Measurements from ENCODE around the gene PLAGL2.
"Not testable (repeated sequence)": the region's sequence is repeated elsewhere in the genome, so short reads cannot be mapped to it uniquely, and the experiment has no call there.

Gene PLAGL2

DNA sequence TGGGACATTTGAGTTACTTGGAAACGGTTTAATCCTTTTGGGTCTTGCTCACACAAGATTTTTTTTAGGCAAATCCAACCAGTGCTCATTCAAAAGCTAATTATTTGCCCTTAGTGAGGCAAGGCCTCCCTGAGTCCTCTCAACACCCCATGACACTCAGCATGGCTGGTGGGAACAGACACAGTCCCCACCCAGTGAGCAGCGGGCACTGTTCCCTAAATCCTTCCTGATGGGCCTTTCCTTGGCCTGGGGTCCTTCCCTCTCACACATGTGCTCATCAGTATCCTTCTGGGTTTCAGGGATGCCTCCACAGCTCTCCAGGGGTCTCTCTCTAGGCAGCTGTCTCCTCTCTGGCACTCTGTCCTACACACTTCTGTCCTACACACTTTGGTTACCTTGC is 28.0 kb downstream of the PLAGL2 start:
- no peak for DNase-seq

DNA sequence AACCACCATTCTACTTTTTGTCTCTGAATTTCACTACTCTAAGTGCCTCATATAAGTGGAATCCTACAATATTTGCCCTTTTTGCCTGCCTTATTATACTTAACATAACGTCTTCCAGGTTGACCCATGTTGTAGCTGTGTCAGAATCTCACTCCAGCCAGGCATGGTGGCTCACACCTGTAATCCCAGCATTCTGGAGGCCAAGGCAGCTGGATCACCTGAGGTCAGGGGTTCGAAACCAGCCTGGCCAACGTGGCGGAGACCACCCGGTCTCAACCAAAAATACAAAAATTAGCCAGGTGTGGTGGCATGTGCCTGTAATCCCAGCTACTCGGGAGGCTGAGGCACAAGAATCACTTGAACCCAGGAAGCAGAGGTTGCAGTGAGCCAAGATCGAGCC is 29.8 kb downstream of the PLAGL2 start:
- not testable (repeated sequence) for DNase-seq

DNA sequence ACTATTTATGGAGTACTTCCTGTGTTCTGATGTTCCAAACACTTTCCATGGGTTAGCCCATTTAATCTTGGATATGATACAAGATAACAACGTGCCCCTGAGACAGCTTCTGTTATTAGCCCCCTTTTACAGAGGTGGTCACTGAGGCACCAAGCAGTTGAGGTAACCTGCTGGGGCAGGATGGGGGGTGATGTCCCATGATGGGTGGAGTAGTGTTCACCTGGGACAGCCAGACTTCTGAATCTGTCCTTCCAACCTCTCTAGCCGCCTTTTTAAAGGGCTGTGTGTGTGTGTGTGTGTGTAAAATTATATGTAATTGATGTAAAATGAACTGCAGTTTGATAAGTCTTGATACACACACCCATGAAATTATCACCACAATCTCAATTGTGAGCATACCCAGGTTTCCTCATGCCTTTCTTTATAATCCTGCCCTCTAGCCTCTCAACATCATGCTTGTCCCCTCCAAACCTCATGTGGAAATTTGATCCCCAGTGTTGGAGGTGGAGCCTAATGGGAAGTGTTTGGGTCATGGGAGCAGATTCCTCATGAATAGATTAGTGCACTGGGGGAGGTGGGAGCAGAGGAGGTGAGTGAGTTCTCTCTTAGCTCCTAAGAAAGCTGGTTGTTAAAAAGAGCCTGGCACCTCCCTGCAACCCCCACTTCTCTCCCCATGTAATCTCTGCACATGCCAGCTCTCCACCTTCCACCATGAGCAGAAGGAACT is 39.2 kb downstream of the PLAGL2 start:
- DNase-seq: no peak

DNA sequence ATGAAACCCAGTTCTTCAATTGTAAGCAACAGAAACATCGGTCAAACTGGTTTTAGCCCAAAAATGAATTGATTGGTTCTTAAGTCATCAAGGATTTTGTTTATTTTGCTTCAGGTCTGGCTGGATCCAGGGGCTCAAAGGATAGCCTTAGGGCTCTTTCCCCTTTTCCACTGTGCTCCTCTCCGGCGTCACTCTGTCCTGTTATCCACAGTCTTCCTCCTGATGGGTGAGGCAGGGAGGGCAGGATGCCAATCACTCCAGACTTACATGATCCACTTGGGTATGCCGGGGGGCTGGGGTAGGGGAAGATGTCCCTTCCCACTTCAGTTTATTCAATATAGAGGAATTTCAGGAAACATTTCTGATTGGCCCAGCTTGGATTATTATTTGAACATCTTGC is 40.0 kb downstream of the PLAGL2 start:
- DNase-seq: no peak

DNA sequence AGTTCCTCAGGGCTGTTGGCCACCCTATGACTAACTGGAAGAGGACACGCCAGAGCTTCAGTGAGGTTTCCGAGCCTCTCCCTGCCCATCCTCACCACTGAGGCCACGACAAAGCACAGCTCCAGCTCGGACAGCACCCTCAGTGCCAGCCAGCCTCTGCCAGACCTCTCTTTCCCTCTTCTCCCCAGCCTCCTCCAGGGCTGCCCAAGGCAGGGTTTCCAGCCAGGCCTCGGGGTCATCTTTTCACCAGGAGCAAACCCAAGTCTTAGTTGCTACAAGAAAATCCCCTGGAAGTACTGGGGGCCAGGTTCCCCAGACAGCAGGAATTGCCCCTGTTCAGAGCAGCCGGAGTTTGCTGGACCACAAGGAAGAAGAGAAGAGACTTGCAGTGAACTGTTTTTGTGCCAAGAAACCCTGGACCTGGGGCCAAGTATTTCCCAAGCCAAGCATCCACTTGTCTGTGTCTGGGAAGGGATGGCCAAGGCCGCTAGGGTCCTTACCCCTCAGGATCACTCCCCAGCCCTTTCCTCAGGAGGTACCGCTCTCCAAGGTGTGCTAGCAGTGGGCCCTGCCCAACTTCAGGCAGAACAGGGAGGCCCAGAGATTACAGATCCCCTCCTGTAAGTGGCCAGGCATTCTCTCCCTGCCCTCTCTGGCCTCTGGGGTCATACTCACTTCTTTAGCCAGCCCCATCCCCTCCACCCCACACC is 41.6 kb downstream of the PLAGL2 start:
- DNase-seq: no peak

DNA sequence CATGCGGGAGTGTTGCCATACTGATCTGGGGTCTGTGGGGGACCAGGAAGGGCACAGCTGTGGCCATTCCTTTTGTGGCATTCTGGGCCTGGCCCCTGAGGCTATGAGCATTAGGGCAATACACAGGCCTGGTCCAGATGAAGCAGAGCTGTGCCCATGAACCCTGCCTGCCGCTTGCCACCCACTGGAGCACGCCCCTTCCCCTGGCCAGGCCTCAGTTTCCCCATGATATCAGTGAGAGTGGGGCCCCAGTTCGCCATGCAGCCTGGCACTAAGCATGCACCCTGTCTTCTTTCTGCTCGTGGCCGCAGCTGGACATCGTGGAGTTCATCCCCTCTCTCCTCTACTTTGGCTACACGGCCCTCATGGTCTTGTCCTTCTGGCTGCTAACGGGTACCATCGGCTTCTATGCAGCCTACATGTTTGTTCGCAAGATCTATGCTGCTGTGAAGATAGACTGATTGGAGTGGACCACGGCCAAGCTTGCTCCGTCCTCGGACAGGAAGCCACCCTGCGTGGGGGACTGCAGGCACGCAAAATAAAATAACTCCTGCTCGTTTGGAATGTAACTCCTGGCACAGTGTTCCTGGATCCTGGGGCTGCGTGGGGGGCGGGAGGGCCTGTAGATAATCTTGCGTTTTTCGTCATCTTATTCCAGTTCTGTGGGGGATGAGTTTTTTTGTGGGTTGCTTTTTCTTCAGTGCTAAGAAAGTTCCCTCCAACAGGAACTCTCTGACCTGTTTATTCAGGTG is 42.4 kb downstream of the PLAGL2 start:
- no peak for DNase-seq

DNA sequence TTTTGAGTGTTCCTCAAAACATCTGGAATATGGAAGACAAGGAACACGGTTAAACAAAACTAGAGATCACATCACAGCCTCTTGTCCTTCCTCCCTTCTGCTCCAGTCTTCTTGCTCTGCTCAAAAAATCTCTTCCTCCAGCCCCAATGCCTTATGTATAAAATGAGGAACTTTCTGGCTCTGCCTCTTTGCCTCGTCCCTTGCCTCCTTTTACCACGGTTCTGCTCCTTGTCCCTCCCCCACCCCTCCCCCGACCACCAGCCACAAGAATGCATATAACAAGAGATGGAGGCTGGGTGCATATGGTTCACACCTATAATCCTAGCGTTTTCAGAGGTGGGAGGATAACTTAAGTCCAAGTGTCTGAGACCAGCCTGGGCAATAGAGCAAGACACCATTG is 43.6 kb downstream of the PLAGL2 start:
- no peak for DNase-seq

DNA sequence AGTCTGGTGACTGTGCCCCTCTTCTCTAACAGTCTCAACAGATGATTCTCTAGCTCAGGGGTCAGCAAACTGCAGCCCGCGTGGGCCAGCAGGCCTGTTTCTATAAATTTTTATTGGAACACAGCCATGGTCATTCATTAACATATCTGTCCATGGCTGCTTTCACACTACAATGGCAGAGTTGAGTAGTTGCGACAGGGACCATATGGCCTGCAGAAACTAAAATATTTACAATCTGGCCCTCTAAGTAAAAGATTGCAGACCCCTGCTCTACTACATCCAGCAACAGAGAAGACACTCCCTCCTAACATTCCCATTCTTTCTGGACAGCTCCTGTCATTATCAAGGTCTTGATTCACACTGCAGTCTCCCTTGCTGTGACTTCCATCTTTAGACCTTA is 45.2 kb downstream of the PLAGL2 start:
- no peak for DNase-seq

DNA sequence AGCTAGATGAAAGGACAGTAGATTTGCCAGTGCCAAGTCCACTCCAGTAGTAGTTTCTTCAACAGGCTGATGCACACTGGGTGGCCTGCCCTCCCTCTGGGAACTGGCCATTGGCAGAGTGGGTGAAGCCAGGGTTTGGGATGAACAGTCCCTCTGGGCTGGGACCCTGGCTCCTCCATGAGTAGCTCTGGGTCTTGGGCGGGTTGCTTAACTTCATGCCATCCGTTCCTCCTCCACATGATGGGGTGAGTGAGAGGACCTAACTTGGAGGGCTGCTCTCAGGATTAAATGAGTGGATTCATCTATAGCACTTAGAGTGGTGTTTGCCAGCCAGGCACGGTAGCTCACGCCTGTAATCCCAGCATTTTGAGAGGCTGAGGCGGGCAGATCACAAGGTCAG is 47.2 kb downstream of the PLAGL2 start:
- no peak for DNase-seq

DNA sequence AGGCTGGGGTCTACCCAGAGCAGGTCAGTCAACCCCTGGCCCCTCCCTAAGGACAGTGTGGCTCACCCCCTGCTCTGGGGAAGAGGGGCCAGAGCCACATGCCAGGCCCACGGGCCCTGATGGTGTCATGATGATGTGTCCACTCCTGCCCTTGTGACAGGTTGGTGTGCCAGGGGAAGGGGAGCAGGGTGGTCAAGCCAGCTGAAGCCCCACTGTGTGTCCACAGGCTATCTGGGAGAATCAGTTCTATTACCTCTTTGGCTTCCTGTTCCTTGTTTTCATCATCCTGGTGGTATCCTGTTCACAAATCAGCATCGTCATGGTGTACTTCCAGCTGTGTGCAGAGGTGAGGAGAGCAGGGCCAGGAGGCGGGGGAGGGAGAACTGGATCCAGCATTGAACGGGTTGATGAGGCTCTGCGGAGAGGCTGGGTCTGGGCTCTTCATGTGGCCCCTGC is 47.7 kb downstream of the PLAGL2 start:
- no peak for DNase-seq

DNA sequence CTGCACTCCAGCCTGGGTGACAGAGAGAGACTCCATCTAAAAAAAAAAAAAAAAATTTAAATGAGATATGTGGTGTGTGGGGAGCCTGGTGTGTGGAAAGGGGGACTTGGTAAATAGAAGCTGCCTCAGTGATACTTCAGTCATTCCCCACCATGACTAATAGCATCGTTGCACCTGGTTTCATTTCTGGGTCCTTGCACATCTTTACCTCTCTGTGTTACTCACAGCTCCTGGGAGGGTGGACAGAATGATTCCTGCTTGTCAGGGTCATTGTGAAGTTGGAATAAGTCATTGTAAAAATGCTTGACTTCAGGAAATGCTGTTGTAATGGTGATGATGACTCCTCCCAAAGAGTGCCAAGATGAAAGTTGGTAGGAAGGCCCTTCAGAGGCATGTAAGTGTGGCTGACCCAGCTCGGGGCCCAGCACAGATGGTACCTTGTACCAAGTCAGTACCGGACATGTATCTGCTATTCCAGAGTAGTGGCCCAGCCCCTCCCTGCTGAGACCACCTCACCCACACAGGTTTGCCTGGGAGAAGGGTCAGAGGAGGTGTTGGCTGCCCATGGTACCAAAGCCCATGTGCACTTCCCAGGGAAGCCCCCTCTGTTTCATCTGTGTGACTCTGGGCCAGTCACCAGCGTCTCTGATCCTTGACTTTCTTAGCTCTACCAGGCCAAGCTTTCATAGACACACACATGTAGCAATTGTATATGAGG is 48.4 kb downstream of the PLAGL2 start:
- DNase-seq: no peak

DNA sequence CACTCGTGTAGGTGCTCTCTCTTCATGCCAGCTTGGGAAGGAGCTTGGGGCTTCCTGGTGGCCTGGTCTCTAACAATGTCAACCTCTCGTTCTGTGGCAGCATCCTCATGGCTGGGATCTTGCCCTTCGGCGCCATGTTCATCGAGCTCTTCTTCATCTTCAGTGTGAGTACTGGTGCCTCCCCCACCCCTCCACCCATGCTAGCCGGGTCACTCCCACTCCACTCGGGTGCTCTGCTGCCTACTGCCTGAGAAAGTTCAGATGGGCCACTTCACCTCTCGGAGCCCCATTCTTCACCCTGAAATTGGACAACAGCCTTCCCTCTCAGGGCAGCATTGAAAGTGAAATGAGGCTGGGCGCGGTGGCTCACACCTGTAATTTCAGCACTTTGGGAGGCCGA is 49.2 kb downstream of the PLAGL2 start:
- no peak for DNase-seq

DNA sequence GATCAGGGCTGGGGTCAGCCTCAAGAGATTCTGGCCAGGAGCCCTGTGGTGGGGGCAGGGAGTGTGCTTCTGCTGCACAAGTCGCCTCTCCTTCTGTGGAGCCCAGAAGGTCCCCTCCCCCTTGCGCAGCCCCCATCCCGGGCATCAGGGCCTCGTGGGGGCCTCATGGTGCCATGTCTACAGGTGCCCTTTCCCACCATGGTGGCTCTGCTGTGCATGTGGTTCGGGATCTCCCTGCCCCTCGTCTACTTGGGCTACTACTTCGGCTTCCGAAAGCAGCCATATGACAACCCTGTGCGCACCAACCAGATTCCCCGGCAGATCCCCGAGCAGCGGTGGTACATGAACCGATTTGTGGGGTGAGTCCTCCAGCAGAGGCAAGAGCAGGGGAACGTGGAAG is 49.9 kb downstream of the PLAGL2 start:
- DNase-seq: no peak

DNA sequence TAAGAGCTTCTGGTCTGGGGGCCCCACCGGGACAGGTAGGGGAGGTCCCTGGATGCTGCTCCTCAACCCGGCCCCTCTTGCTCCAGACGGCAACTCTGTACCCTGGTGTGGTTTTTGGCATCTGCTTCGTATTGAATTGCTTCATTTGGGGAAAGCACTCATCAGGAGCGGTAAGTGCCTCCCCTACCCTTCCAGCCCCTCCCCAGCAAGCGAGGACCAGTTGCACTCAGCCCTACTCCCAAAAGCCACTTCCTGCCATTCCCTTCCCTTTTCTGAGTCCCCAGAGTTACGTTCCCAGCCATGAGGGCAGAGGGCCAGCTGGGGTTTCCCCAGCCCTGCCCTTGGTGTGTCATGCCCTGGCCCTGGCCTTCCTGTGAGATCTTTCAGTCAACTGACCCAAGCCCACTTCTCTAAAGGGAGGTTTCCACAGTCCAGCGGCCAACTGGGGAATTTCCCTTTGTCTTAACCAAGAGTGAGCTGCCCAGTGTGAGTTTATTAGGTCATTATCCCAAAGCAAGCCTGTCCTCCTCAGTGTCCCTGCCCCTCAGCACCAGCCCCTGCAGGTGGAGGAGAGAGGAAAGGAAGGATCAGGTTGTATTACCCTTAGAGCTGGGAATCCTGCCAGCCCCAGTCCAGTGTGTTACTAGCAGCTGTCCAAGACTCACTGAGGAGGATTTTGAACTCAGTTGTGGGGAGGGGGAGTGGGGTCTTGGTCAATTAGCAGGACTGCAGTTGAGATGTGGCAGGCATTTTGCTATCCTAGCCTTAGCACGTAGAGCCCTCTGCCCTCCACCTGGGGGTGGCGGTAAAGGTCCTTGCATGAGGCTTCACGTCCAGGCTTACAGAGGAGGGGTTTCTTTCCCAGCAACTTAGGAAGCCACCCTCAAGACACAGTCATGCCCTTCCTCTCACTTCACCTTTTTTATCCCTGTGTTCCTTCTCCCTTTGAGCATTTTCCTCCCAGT is 52.2 kb downstream of the PLAGL2 start:
- peak in 1 of 4 experiments; percentile 8 for DNase-seq

DNA sequence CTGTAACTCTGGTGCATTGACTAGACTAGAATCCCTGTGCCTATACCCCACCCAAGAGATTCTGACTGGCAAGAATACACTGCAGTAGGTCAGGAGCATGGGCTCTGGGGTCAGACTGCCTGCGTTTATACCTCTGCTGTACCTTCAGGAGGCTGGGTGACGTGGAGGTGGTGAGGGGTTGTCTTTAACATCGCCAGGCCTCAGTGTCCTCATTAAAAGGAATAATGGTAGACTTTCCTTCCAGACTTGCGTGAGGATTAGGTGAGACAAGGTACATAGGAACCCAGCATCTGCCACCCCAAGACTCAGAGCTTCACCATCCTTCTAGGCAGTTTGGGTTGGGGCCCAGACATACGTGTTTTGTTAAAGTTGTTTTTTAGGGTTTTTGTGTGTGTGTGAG is 53.8 kb downstream of the PLAGL2 start:
- DNase-seq: no peak

DNA sequence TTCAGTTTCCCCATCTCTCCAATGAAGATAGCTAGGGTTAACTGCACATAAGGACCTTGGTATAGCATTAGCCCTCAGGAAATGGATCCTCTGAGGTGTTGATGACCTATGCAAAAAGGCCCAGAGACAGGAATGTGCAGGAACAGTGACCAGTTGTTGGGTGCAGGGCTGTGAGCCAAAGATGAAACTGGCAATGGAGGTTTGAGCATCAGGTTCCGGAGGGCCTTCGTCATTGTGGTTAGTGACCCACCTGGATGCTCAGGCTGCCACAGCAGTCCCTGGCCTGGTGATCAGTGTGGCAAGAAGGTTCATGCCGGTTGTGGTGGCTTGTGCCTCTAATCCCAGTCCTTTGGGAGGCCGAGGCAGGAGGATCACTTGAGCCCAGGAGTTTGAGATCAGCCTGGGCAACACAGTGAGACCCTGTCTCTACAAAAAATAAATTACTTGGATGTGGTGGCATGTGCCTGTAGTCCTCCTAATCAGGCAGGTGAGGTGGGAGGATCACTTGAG is 54.3 kb downstream of the PLAGL2 start:
- DNase-seq: no peak

DNA sequence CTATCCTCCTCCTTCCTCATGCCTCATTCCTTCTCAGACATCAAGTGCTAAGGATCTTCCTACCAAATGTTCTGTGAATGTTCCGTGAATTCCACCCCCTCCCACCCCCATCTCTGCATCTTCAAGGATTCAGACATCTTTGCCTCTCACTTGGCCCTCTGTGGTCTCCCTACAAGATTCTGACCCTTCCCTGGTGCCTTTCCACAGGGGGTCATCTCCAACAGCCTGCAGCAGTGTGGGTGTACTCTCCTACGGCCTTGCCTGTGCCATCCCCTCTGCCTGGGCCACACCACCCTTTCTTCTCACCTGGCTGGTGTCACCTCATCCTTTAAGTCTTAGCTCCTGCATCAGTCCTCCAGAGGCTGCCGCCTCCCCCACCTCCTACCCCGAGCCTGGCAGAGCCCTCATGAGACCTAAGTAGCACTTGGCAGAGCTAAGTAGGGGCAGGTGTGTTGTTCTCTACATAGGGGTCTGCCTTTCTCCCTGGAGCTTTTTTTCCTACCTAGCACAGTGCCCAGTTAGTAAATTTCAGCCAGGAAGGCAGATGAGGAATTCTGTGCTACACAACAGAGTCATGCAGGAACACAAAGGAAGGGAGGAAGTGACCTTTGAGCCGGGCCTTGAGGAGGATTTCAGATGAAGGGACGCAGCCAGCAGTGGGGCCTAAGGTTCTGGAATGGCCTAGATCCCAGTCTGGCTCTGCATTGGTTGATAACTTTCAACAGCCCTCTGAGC is 55.0 kb downstream of the PLAGL2 start:
- no peak for DNase-seq

DNA sequence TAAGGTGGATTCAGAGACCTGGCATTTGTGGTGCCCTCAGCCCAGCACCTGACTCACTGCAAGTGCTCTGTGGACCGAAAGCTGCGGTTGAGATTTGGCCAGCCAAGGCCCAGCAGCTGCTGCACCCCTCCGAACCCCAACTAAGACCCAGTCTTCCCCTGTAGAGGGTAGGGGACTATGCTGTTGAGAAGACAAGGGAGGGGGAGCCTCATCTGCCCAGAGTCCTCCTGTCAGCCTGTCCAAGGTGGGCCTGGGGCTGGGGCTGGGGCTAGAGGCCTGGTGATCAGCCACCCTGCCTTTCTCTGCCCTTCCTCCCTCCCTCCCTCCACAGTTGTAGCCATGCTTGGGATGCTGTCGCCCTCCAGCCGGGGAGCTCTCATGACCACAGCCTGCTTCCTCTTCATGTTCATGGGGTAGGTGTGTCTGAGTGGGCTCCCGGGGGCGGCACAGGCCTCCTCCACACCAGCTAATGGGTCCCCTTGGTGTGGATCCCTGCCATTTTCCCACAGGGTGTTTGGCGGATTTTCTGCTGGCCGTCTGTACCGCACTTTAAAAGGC is 57.2 kb downstream of the PLAGL2 start:
- no peak for DNase-seq

DNA sequence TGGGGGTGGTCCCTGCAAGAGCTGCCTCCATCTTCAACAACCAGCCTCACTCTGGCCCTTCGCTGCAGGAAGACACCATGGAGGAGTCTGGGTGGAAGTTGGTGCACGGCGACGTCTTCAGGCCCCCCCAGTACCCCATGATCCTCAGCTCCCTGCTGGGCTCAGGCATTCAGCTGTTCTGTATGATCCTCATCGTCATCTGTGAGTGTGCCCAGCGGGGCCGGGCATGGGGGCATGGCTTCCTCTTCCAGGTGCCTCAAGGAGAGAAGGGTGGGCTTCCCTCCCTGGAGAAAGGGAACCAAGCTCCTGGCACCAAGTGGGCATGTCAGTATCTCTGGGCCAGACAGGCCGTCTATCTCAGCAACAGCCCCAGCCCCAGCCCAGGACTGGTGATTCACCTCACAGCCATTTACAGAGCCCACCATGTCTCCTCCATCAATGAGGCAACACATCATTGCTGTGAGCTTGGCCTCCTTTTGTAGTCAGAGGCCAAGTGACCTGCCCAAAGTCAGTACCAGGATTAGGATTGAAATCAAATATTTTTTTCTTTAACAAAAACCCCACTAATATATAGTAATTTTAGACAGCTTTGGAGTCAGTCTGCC is 57.9 kb downstream of the PLAGL2 start:
- DNase-seq: no peak

Measured in activated naive CD4-positive, alpha-beta T cell (primary cell).